Activated CD4-positive, CD25-positive, alpha-beta regulatory T cell treated with anti-CD3 and anti-CD28 coated beads, Interleukin-2, amount 50 U/mL, for 72 hours (primary cell): ENCODE data around the gene UNC5B.

ENCODE experiments used
- DNase-seq: peaks from one replicate; pipeline ENCODE4 v3.0.0; 2021

Gene UNC5B

GRCh38 chr10:71209731-71210541, 2.4 kb upstream of the UNC5B start:
- no peak for DNase-seq

- no peak for DNase-seq
These were observed 1.9 kb upstream of the UNC5B start for GRCh38 chr10:71210542-71210871.

- no peak for DNase-seq
These were observed 1.3 kb upstream of the UNC5B start for GRCh38 chr10:71211053-71211452.

GRCh38 chr10:71211775-71212317, 524 bp upstream of the UNC5B start:
- no peak for DNase-seq

- no peak for DNase-seq
These were observed 804 bp downstream of the UNC5B start for GRCh38 chr10:71213127-71213621.

- DNase-seq = no peak
These were observed 1.5 kb downstream of the UNC5B start for GRCh38 chr10:71213761-71214440.

- DNase-seq = no peak
These were observed 2.5 kb downstream of the UNC5B start for GRCh38 chr10:71214641-71215559.

- DNase-seq = peak; percentile 5
These were observed 4.0 kb downstream of the UNC5B start for GRCh38 chr10:71216363-71216695.

GRCh38 chr10:71216751-71217265, 4.4 kb downstream of the UNC5B start:
- peak; percentile 16 for DNase-seq

GRCh38 chr10:71217266-71218045, 5.1 kb downstream of the UNC5B start:
- DNase-seq = peak; percentile 21

GRCh38 chr10:71218046-71218650, 5.8 kb downstream of the UNC5B start:
- peak; percentile 5 for DNase-seq

GRCh38 chr10:71218651-71219050, 6.3 kb downstream of the UNC5B start:
- peak; percentile 3 for DNase-seq

GRCh38 chr10:71219236-71219917, 7.0 kb downstream of the UNC5B start:
- DNase-seq = peak; percentile 1

- DNase-seq = peak; percentile 16
These were observed 7.7 kb downstream of the UNC5B start for GRCh38 chr10:71219918-71220688.

GRCh38 chr10:71220689-71221540, 8.5 kb downstream of the UNC5B start:
- no peak for DNase-seq

GRCh38 chr10:71221586-71222202, 9.3 kb downstream of the UNC5B start:
- DNase-seq = no peak

GRCh38 chr10:71222601-71223346, 10.4 kb downstream of the UNC5B start:
- no peak for DNase-seq
